ENCODE data around the gene ARFGAP3.

ARFGAP3 gene

DNA sequence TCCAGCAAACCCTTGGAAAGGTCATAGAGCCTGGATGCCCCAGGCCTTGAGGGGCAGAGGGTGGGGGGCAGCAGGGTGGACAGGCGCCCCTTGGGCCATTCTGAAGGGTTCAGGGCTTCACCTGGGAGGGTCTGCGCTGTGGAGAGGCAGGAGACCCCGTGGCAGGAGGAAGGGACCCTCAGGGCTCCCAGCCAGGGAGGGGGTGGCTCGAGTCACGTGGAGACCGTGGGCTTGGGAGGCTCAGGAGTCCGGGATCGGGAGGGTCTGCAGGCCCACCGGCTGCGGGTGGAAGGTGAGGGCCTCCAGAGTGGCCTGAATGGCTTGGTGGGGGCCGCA is 87.9 kb downstream of the ARFGAP3 start (continued):
- TF ChIP-seq ZNF223 (tag by site-specific recombination; IDR thresholded peaks at IDR 0.05) (no peak), KLF9 (tag by site-specific recombination; IDR thresholded peaks at IDR 0.05; ENCODE audit: low read depth) (no peak), EGR2 (tag by site-specific recombination; IDR thresholded peaks at IDR 0.05; ENCODE audit: low read depth) (no peak), SCRT1 (tag by site-specific recombination; IDR thresholded peaks at IDR 0.05; ENCODE audit: borderline replicate concordance) (no peak), MZF1 (tag by site-specific recombination; IDR thresholded peaks at IDR 0.05; ENCODE audit: borderline replicate concordance) (no peak), ZNF561 (tag by site-specific recombination; IDR thresholded peaks at IDR 0.05; ENCODE audit: borderline replicate concordance) (no peak), ZIC2 (tag by site-specific recombination; IDR thresholded peaks at IDR 0.05) (no peak), ZNF558 (tag by site-specific recombination; IDR thresholded peaks at IDR 0.05) (no peak)
- TF ChIP-seq, protein P1, sequence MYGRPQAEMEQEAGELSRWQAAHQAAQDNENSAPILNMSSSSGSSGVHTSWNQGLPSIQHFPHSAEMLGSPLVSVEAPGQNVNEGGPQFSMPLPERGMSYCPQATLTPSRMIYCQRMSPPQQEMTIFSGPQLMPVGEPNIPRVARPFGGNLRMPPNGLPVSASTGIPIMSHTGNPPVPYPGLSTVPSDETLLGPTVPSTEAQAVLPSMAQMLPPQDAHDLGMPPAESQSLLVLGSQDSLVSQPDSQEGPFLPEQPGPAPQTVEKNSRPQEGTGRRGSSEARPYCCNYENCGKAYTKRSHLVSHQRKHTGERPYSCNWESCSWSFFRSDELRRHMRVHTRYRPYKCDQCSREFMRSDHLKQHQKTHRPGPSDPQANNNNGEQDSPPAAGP (tag by site-specific recombination; IDR thresholded peaks at IDR 0.05), result no peak

GRCh38 chr22:42768385-42769035 is 88.6 kb downstream of the ARFGAP3 start:
- Histone ChIP-seq H3K36me3 (ENCODE audit: control insufficient read depth in 2 of 2, insufficient read depth in 1 of 2, low read length in 2 of 2) (no peaks in the 10 kb centered on the region), H3K4me3 (ENCODE audit: low read depth, low read length) (no peak overlapping the region), H3K9me3 (ENCODE audit: control insufficient read depth, insufficient read depth, low read depth, low read length) (no peaks in the 10 kb centered on the region), H3K4me1 (ENCODE audit: control insufficient read depth, insufficient read depth, low read length) (peaks cover 3% of the 10 kb centered on the region; the same call in 1 of the 2 replicates), H3K27ac (ENCODE audit: extremely low read depth, low read depth, low read length) (no peak overlapping the region)
- POLR2A ChIA-PET, result no interaction called here
- no peak for TF ChIP-seq ZNF239 (tag by site-specific recombination; IDR thresholded peaks at IDR 0.05)
- 0 out of 2 replicates have a peak, but pooled peaks have one; percentile 29 for TF ChIP-seq ZFP69B (tag by site-specific recombination; IDR thresholded peaks at IDR 0.05)
- CTCF ChIA-PET, result interaction anchor here (1.5 kb wide), 1 partner anchor 265 kb away, joined by 4 read pairs; no protein-coding TSS in a partner anchor

DNA sequence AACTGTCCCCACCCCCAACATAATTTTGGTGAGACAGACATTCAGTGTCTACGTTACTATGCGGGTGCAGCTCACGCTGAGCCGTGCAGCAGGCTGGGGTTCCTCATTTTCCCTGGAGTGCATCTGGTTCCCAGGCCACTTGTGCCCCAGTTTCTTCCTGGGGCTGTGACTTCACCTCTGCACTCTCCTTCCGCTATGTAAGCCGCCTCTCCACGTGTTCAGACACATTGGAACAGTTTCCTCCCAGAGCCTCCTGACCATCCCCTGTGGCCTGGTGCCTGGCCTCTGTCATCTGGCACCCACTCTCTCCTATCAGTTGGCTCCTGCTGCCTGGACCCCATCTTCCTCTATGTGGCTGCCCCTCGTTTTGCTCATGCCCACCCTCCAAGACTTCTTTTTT is 90.2 kb downstream of the ARFGAP3 start:
- ChIA-PET POLR2A (no interaction called here), CTCF (no interaction called here)
- Histone ChIP-seq H3K9me3 (ENCODE audit: control insufficient read depth, insufficient read depth, low read depth, low read length) (no peaks in the 10 kb centered on the region), H3K36me3 (ENCODE audit: control insufficient read depth in 2 of 2, insufficient read depth in 1 of 2, low read length in 2 of 2) (no peaks in the 10 kb centered on the region), H3K4me1 (ENCODE audit: control insufficient read depth, insufficient read depth, low read length) (peaks cover 3% of the 10 kb centered on the region; the same call in 1 of the 2 replicates), H3K4me3 (ENCODE audit: low read depth, low read length) (no peak overlapping the region), H3K27ac (ENCODE audit: extremely low read depth, low read depth, low read length) (no peak overlapping the region)
- TF ChIP-seq ZNF354C (tag by site-specific recombination; IDR thresholded peaks at IDR 0.05; ENCODE audit: borderline replicate concordance, low read depth) (no peak), ZNF830 (tag by site-specific recombination; IDR thresholded peaks at IDR 0.05; ENCODE audit: low read depth) (no peak), ZNF48 (tag by site-specific recombination; IDR thresholded peaks at IDR 0.05) (no peak), PRDM1 (tag by site-specific recombination; IDR thresholded peaks at IDR 0.05) (no peak), HOXA7 (CRISPR knock-in tag; IDR thresholded peaks at IDR 0.05; ENCODE audit: borderline replicate concordance) (no peak), ZNF549 (tag by site-specific recombination; IDR thresholded peaks at IDR 0.05) (no peak), ZNF184 (tag by site-specific recombination; IDR thresholded peaks at IDR 0.05) (no peak), ZNF280D (tag by site-specific recombination; IDR thresholded peaks at IDR 0.05) (no peak), GLI2 (tag by site-specific recombination; IDR thresholded peaks at IDR 0.05; ENCODE audit: borderline replicate concordance, low read depth) (no peak), ZNF843 (tag by site-specific recombination; IDR thresholded peaks at IDR 0.05) (no peak), ZNF140 (tag by site-specific recombination; IDR thresholded peaks at IDR 0.05) (no peak), ZNF785 (tag by site-specific recombination; IDR thresholded peaks at IDR 0.05) (no peak), SETDB1 (IDR thresholded peaks at IDR 0.05; ENCODE audit: insufficient read length, low read length) (no peak), YY1 (tag by site-specific recombination; IDR thresholded peaks at IDR 0.05) (no peak), ZNF423 (tag by site-specific recombination; IDR thresholded peaks at IDR 0.05) (no peak)
- TF ChIP-seq, protein P2, sequence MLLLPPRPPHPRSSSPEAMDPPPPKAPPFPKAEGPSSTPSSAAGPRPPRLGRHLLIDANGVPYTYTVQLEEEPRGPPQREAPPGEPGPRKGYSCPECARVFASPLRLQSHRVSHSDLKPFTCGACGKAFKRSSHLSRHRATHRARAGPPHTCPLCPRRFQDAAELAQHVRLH (tag by site-specific recombination; IDR thresholded peaks at IDR 0.05), result no peak
